HG03095 (cell line): ENCODE data around the gene CD28.
"Not testable (repeated sequence)": the region's sequence is repeated elsewhere in the genome, so short reads cannot be mapped to it uniquely, and the experiment has no call there.

Experiments used
- ATAC-seq: cut with Tn5 transposase; IDR thresholded peaks from one replicate; pipeline ENCODE4 v1.9.1; 2021; ENCODE audit warnings: moderate library complexity; ENCODE audit not compliant: unreplicated experiment

The CD28 gene

GRCh38 chr2:203781151-203781550 is 74.7 kb downstream of the CD28 start:
- no peak for ATAC-seq

GRCh38 chr2:203782262-203782976 is 76.0 kb downstream of the CD28 start:
- peak; percentile 68 for ATAC-seq

- ATAC-seq: no peak
These were observed 77.2 kb downstream of the CD28 start for GRCh38 chr2:203783496-203784203.

DNA sequence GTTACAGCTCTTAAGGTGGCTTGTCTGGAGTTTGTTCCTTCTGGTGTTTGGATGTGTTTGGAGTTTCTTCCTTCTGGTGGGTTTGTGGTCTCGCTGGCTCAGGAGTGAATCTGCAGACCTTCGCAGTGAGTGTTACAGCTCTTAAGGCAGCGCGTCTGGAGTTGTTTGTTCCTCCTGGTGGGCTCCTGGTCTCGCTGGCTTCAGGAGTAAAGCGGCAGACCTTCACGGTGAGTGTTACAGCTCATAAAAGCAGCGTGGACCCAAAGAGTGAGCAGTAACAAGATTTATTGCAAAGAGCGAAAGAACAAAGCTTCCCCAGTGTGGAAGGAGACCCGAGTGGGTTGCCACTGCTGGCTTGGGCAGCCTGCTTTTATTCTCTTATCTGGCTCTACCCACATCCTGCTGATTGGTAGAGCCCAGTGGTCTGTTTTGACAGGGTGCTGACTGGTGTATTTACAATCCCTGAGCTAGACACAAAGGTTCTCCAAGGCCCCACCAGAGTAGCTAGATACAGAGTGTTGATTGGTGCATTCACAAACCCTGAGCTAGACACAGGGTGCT is 78.4 kb downstream of the CD28 start:
- not testable (repeated sequence) for ATAC-seq

DNA sequence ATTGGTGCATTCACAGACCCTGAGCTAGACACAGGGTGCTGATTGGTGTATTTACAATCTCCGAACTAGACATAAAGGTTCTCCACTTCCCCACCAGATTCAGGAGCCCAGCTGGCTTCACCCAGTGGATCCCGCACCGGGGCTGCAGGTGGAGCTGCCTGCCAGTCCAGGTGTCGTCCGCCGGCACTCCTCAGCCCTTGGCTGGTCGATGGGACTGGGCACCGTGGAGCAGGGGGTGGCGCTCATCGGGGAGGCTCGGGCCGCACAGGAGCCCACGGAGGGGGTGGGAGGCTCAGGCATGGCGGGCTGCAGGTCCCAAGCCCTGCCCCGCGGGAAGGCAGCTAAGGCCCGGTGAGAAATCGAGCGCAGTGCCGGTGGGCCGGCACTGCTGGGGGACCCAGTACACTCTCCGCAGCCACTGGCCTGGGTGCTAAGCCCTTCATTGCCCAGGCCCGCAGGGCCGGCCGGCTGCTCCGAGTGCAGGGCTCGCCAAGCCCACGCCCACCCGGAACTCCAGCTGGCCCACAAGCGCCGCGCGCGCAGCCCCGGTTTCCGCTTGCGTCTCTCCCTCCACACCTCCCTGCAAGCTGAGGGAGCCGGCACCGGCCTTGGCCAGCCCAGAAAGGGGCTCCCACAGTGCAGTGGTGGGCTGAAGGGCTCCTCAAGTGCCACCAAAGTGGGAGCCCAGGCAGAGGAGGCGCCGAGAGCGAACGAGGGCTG is 79.1 kb downstream of the CD28 start:
- not testable (repeated sequence) for ATAC-seq

DNA sequence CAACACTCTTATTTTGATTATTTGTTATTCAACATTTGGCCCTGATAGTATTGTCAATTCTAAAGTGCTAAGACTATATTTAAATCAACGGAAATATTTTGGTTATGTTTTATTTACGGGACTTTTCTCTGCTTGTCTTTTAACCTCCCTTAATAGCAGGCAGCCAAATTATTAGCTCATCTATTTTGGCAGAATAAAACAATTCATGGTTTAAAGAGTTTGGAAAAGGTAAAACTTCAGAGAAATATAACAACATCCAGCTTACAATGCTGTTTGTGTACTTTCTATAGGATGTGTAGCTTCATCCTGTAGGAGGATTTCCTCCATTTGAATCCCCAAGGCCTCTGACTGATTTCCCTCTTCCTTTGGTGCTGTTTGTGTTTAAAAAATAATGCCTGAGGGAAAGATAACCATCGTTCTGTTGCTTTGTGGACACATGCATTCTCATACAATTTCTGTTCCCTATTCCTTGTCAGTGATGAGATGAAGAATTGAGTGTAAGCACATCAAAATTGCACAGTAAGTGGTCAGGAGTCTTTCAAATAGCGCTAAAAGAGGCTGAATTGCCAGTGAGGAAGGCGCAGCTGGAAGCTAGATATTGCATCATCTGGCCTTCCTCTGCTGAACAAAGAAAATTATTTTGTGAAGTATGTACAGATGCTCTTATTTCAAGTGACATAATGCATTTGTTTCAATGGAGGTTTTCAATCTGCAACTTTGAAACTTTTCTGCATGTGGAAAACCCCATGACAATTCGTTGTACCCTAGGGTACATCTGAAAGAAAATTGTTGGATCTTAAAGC is 80.3 kb downstream of the CD28 start:
- ATAC-seq: no peak

- no peak for ATAC-seq
These were observed 81.5 kb downstream of the CD28 start for GRCh38 chr2:203787979-203788378.
